Progenitor cell of endocrine pancreas (in vitro differentiated cells): ENCODE results near the gene TMEM37. TPM values are rescaled to one million over a fixed set of nuclear protein-coding genes. Genes with fewer than 3 reads are reported as not detected.
A peak's percentile ranks its signal among the peaks of the same experiment; 100 is the strongest.

Experiments used
- DNase-seq: peaks from one replicate; pipeline ENCODE4 v3.0.0; 2021; ENCODE audit warnings: low spot score; ENCODE audit not compliant: unreplicated experiment
- H3K27ac Mint-ChIP-seq: 2 replicates; pipeline ENCODE4 v1.8.0; 2021; ENCODE audit warnings: mild to moderate bottlenecking, moderate library complexity, mixed read lengths
- H3K27me3 Mint-ChIP-seq: 2 replicates; pipeline ENCODE4 v1.8.0; 2021; ENCODE audit warnings: mixed read lengths
- H3K36me3 Mint-ChIP-seq: 2 replicates; pipeline ENCODE4 v1.8.0; 2022; ENCODE audit warnings: mixed read lengths; ENCODE audit not compliant: insufficient read depth
- H3K4me1 Mint-ChIP-seq: 2 replicates; pipeline ENCODE4 v1.8.0; 2021; ENCODE audit warnings: low read depth, mixed read lengths
- H3K4me3 Mint-ChIP-seq: 2 replicates; pipeline ENCODE4 v1.8.0; 2021; ENCODE audit warnings: low read depth, mild to moderate bottlenecking, moderate library complexity, mixed read lengths
- H3K9me3 Mint-ChIP-seq: 2 replicates; pipeline ENCODE4 v1.8.0; 2021; ENCODE audit warnings: low read depth, mixed read lengths
- CTCF ChIP-seq: fragments of 200-600 bp; sonication (generic); IDR thresholded peaks from one replicate; pipeline ENCODE4 v1.5.0; 2021; ENCODE audit warnings: antibody characterized with exemption, mild to moderate bottlenecking; ENCODE audit not compliant: unreplicated experiment
- total RNA-seq: library from RNA; stranded (reverse); gene quantifications from 2 replicates; pipeline ENCODE4 v1.2.1, GENCODE V29; 2021

Gene TMEM37
- total RNA-seq, 1 donor from 2014 or later: 17.4 TPM

GRCh38 chr2:119426396-119426675, 5.3 kb upstream of the TMEM37 start:
- peaks cover 3% of the 10 kb centered on the region for H3K27me3 Mint-ChIP-seq
- no peak overlapping the region for H3K4me3 Mint-ChIP-seq
- no peak for DNase-seq
- peaks cover 6% of the 10 kb centered on the region for H3K36me3 Mint-ChIP-seq
- H3K4me1 Mint-ChIP-seq: peaks cover 63% of the 10 kb centered on the region
- peaks cover 7% of the 10 kb centered on the region for H3K9me3 Mint-ChIP-seq
- H3K27ac Mint-ChIP-seq: peak overlapping the region; percentile 30
- TF ChIP-seq CTCF: no peak

DNA sequence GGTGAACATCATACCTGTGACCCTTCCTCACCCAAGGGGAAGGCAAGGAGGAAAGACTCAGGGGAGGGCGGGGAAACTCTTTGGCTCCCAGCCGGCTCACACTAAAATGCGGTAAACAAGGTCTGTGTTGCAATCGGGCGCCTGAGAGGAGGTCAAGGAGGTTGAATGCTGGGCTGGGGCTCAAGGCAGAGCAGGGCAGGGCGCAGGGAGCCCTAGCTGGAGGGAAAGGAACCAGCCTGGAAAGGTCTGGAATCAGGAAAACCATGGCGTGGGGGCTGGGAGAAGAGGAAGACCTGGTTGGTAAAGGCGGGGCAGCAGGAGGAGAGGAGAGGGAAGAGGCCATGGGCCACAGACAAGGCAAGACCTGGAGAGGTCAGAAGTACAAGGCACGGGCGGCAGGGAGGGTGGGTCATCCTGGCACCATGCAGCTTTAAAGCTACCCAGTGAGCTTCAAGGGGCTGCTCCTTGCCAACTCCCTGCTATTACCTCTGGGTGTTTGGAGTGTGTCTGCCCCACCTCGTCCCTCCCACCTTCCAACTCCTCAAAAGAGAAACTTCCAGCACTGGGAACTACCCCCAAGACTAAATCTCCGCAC, 4.8 kb upstream of the TMEM37 start:
- no peak for TF ChIP-seq CTCF
- Mint-ChIP-seq H3K36me3 (peaks cover 2% of the 10 kb centered on the region), H3K4me1 (peaks cover 61% of the 10 kb centered on the region), H3K27ac (peak overlapping the region; percentile 30), H3K27me3 (peaks cover 3% of the 10 kb centered on the region), H3K4me3 (no peak overlapping the region), H3K9me3 (peaks cover 2% of the 10 kb centered on the region)
- no peak for DNase-seq

- DNase-seq: no peak
- peaks cover 59% of the 10 kb centered on the region for H3K4me1 Mint-ChIP-seq
- peaks cover 3% of the 10 kb centered on the region for H3K27me3 Mint-ChIP-seq
- H3K36me3 Mint-ChIP-seq: no peaks in the 10 kb centered on the region
- no peak overlapping the region for H3K4me3 Mint-ChIP-seq
- no peak for TF ChIP-seq CTCF
- H3K9me3 Mint-ChIP-seq: no peaks in the 10 kb centered on the region
- H3K27ac Mint-ChIP-seq: peak overlapping the region; percentile 48
Measured at GRCh38 chr2:119427756-119428155, 3.9 kb upstream of the TMEM37 start.

GRCh38 chr2:119428488-119429224, 3.0 kb upstream of the TMEM37 start:
- H3K27me3 Mint-ChIP-seq: peaks cover 3% of the 10 kb centered on the region
- H3K4me3 Mint-ChIP-seq: no peak overlapping the region
- peaks cover 59% of the 10 kb centered on the region for H3K4me1 Mint-ChIP-seq
- no peak for DNase-seq
- no peak for TF ChIP-seq CTCF
- no peak overlapping the region for H3K27ac Mint-ChIP-seq
- H3K36me3 Mint-ChIP-seq: no peaks in the 10 kb centered on the region
- no peaks in the 10 kb centered on the region for H3K9me3 Mint-ChIP-seq

DNA sequence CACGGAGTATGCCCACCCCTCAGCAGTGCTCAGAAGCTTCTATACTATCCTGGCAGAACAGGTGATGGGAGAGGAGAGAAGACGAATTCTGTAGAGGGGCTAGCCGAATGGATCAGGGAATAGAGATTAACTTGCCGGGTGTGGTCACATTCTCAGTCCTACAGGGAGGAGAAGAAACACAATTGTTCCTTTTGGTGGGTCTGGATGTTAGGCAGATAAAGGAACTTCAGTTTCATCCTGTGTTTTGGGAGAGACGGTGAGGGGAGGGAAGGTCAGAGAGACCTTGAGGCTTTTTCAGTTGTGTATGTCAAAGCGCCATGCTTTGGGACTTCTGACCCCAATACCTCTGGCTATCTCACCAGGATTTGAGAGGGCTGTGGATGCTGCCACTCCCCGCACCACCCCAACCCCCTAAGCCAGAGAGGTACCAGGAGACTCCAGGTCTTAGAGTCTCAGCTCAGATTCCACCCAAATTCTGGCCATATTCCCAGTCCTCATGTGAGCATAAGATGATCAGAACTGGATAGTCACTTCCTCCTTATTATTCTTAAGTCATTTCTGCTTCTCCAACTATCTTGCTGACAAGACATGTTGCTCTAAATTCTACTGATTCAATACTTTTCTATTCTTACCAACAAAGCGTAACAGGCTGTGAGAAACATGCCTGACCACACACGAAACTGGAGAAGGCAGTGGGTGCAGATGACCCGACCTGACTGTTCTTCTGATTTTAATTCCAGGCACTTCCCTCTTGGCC, 2.3 kb upstream of the TMEM37 start:
- no peaks in the 10 kb centered on the region for H3K36me3 Mint-ChIP-seq
- H3K27me3 Mint-ChIP-seq: peaks cover 3% of the 10 kb centered on the region
- peaks cover 62% of the 10 kb centered on the region for H3K4me1 Mint-ChIP-seq
- no peak overlapping the region for H3K4me3 Mint-ChIP-seq
- no peaks in the 10 kb centered on the region for H3K9me3 Mint-ChIP-seq
- peak overlapping the region; percentile 38 for H3K27ac Mint-ChIP-seq
- TF ChIP-seq CTCF: no peak
- no peak for DNase-seq
